Measurements from ENCODE around the gene PTPRS.
A peak's percentile ranks its signal among the peaks of the same experiment; 100 is the strongest.

PTPRS gene

GRCh38 chr19:5339198-5339949 is 1.2 kb downstream of the PTPRS start:
- ChIA-PET POLR2A (no interaction called here), CTCF (interaction anchor here (1.3 kb wide), 1 partner anchor 195 kb away, joined by 6 read pairs; no protein-coding TSS in a partner anchor)
- H3K36me3 ChIP-seq (ENCODE audit: control insufficient read depth in 2 of 2, insufficient read depth in 1 of 2, low read length in 2 of 2): no peaks in the 10 kb centered on the region
- H3K4me1 ChIP-seq (ENCODE audit: control insufficient read depth, insufficient read depth, low read length): no peaks in the 10 kb centered on the region; the same call in 1 of the 2 replicates
- peak overlapping the region; percentile 54 for H3K4me3 ChIP-seq (ENCODE audit: low read depth, low read length)
- H3K9me3 ChIP-seq (ENCODE audit: control insufficient read depth, insufficient read depth, low read depth, low read length): no peaks in the 10 kb centered on the region
- no peak overlapping the region; the same call in 1 of the 2 replicates for H3K27ac ChIP-seq (ENCODE audit: extremely low read depth, low read depth, low read length)
- TF ChIP-seq ZNF792 (tag by site-specific recombination; IDR thresholded peaks at IDR 0.05) (no peak), ZNF16 (tag by site-specific recombination; IDR thresholded peaks at IDR 0.05; ENCODE audit: low read depth) (no peak), ZNF280D (tag by site-specific recombination; IDR thresholded peaks at IDR 0.05) (no peak), REST (tag by site-specific recombination; IDR thresholded peaks at IDR 0.05) (no peak), ZNF26 (tag by site-specific recombination; IDR thresholded peaks at IDR 0.05) (no peak), KLF16 (tag by site-specific recombination; IDR thresholded peaks at IDR 0.05) (0 out of 2 replicates have a peak, but pooled peaks have one; percentile 20), ZNF416 (tag by site-specific recombination; IDR thresholded peaks at IDR 0.05) (no peak), ZNF692 (tag by site-specific recombination; IDR thresholded peaks at IDR 0.05) (peak; percentile 48), ZNF580 (tag by site-specific recombination; IDR thresholded peaks at IDR 0.05) (no peak), PRDM10 (tag by site-specific recombination; IDR thresholded peaks at IDR 0.05) (peak; percentile 78), ZNF544 (tag by site-specific recombination; IDR thresholded peaks at IDR 0.05) (no peak), KLF7 (tag by site-specific recombination; IDR thresholded peaks at IDR 0.05; ENCODE audit: borderline replicate concordance) (no peak), ZNF596 (tag by site-specific recombination; IDR thresholded peaks at IDR 0.05) (no peak), ZNF514 (tag by site-specific recombination; IDR thresholded peaks at IDR 0.05) (no peak), ZNF529 (tag by site-specific recombination; IDR thresholded peaks at IDR 0.05; ENCODE audit: insufficient replicate concordance) (no peak), ZNF555 (tag by site-specific recombination; conservative IDR thresholded peaks at IDR 0.05) (no peak), ZNF157 (tag by site-specific recombination; IDR thresholded peaks at IDR 0.05) (no peak), YY1 (tag by site-specific recombination; IDR thresholded peaks at IDR 0.05) (no peak), ZNF449 (tag by site-specific recombination; IDR thresholded peaks at IDR 0.05) (no peak)
